GM21447 (cell line): ENCODE data around the gene ITPRID2.
"Not testable (repeated sequence)": the region's sequence is repeated elsewhere in the genome, so short reads cannot be mapped to it uniquely, and the experiment has no call there.

Source experiments
- ATAC-seq: cut with Tn5 transposase; IDR thresholded peaks from one replicate; pipeline ENCODE4 v1.9.1; 2021; ENCODE audit not compliant: unreplicated experiment

Gene ITPRID2

DNA sequence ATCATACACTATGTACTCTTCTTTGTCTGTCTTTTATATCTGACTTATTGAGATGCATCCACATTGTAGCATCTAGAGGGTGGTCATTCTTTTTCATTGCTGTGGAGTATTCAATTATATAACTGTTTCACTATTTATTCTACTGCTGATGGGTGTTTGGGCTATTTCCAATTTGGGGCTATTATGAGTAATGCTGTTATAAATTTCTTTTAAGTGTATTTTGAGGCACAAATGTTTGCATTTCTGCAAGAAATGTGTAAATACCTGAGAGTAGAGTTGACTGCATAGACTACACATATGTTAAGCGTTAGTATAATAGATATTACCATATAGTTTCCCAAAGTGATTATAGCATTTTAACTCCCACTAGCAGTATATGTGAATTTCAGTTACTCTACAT lies 67.2 kb downstream of the ITPRID2 start:
- no peak for ATAC-seq

DNA sequence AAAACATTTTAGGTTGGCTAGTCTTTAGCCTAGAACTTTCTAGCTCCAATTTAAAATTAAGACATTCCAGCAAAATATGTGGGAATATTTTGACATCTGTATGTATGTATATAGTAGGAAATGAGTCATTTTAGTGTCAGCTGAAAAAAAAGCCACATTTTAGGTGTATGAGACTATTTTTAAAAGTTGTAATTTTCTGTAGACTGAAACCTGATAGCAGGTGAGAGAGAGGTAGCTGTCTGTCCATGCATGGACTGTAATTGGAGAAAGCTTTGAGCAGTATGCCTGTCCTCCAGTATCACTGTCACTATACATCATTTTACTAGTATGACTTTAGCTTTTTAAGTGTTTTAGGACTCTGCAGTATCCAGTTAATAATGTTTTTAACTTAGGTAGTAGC lies 68.0 kb downstream of the ITPRID2 start:
- ATAC-seq = no peak

DNA sequence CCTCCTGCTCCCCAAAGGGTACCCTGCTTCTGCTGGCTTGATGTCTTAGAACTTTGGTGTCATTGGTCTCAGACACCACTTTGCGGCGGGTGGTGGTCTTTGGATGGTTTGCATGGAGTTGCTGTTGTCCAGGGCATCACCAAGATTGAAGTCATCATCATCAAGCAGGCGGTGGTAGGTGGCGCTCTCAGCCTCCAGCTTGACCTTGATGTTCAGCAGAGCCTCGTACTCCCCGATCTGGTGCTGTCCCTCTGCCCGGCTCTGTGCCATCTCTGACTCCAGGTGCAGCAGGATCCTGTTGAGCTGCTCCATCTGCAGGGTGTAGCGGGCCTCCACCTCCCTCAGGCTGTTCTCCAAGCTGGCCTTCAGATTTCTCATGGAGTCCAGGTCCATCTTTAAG lies 69.6 kb downstream of the ITPRID2 start:
- ATAC-seq = not testable (repeated sequence)

DNA sequence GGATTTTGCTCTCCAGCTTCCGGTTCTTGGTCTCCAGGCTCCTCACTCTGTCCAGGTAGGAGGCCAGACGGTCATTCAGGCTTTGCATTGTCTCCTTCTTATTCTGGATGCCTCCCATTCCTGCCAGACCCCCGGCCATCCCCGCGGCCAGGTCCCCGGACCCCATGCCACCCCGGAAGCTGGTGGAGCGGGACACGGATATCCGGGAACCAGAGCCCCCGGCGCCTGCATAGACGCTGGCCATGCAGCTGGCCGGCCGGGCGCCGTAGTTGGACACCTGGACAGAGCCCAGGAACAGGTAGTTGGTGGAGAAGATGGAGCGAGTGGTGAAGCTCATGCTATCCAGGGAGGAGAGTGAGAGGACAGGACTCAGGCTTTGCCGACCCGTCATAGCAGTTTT lies 70.6 kb downstream of the ITPRID2 start:
- no peak for ATAC-seq

DNA sequence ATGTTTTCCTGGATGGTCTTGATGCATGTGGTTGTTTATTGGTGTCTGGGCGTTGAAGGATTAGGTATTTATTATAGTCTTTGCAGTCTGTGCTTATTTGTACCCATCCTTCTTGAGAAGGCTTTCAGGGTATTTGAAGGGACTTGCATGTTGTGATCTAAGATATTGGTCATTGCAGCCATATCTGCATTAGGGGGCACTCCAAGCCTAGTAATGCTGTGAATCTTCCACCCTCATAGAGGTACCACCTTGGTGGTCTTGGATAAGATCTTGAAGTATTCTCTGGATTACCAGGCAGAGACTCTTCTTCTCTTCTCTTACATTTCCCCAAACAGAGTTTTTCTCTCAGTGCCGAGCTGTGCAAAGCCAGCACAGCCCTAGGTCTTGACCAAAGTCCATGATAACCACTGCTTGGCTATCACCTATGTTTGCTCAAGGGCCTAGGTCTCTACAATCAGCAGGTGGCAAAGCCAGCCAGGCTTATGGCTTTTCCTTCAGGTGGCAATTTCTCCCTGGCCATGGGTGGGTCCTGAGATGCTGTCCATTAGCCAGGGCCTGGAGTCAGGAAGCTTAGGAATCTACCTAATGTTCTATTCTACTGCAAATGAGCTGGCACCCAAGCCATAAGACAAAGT lies 78.7 kb downstream of the ITPRID2 start:
- ATAC-seq = no peak

DNA sequence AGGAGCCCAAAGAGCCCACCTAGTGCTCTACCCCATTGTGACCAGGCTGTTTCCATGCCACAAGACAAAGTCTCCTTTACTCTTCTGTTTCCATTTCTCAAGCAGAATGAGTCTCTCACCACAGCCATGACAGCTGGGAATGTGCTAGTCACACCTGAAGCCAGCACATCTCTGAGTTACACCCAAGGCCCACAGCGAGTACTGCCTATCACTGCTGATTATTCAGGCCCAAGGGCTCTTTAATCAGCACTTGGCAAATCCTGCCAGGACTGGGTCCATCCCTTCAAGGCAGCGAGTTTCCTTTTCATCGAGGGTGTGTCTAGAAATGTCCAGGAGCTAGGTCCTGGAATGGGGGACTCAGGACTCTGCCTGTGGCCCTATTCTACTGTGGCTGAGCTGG lies 79.5 kb downstream of the ITPRID2 start:
- no peak for ATAC-seq

DNA sequence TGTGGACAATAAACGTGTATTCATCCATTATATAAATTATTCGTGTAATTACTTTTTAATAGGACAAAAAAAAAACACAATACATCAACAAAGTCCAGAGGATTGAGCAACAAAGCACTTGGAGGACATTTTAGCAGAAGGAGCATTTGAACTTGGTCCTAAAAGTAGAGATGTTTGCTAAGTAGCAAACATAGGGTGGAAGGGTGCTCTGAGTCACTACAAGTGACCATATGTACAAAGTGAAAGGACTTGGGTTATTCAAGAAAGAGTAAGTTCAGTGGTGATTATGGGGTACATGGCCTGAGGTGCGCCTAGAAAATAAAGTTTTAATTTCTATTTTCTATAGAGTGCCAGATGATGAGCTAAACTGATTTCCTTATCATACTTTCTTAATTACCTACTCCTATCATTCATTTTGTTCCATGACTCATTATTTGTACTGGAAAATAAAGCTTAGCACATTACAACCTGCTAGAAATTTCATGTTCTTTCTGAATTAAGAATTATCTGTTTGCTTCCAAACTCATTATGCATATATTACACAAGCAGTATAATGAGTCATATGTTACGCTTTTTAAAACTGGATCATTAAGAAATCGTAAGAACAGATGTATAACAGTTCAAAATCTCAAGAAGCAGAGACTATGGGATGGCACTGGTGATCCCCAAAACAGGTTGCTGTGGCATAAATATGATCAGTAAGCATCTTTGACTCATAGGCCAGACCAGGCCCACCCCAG lies 81.1 kb downstream of the ITPRID2 start:
- ATAC-seq = no peak

DNA sequence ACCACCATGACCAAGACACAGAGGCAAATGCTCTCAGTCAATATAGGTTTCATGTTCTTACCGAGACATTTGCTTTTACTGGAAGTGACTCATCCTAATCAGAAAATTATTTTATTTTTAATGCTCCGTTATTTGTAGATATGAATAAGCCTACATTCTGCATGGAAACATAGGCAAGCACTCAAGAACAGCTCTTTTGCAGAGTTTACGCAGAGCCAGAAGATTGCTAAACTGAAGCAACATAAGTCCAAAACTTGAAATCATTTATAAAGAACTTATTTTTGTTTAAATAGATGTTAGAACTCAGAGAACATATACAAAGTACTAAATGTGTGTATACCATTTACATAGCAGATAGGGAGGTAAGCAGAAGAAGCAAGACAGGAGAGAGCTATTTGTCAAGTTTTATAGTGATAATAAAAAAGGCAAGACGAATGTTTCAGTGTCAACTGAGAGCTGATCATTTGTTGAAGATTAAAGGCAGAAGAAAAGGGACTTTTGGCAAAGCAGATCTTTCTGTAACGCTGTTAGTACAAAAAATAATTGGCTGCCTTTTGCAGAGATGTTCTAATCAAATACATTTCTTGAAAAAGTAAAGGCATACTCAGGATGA lies 81.7 kb downstream of the ITPRID2 start:
- ATAC-seq = no peak

DNA sequence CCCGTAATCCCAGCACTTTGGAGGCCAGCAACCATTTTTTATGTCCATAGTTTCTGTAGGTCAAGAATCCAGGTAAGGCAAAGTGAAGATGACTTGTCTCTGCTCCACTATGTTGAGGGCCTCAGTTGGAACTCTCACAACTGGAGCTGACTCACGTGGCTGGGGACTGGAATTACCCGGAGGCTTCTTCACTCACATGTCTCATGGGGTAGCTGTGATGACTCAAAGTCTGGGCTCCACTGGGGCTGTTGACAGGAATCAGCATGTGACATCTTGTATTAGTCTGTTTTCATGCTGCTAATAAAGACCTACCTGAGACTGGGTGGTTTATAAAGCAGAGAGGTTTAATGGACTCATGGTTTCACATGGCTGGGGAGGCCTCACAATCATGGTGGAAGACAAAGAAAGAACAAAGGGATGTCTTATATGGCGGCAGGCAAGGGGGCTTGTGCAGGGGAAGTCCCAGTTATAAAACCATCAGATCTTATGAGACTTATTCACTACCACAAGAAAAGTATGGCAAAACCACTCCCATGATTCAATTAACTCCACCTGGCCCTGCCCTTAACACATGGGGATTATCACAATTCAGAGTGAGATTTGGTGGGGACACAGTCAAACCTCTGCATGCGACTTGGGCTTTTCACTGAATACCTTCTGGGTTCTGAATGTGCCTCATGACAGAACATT lies 86.3 kb downstream of the ITPRID2 start:
- no peak for ATAC-seq

DNA sequence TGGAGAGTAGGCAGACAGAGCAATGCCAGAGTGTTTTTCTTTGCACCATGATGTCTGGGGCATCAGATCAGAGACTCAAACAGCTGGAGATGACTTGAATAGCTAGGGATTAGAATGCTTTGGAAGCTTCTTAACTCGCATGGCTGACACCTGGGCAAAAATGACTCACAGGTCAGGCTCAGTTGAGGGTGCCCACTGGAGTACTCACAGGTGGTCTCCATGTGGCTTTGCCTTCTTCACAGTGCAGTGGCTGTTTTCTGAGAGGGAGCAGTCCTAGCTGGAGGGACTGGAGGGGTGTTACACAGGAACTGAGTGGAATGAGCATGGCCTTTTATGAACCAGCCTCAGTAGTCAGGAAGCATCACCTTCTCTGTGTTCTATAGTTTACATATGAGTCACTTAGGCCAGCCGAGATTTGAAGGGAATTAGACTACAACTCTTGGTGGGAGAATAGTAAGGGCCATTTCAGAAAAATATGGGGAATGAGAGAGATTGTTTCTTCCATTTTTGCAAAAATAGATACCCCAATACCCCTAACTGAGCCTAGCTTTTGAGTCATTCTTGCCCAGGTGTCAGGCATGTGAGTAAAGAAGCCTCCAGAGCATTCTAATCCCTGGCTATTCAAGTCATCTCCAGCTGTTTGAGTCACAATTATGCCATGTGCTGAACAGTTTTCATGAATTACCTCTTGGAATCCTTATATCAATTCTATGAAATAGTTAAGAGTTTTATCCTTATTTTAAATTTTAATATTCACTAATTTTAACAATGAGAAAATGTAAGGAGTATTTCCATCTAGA lies 87.0 kb downstream of the ITPRID2 start:
- no peak for ATAC-seq
